ENCODE measurements around the gene MT2A. TPM values are rescaled to one million over a fixed set of nuclear protein-coding genes. Genes with fewer than 3 reads are reported as not detected.
"Not testable (repeated sequence)": the region's sequence is repeated elsewhere in the genome, so short reads cannot be mapped to it uniquely, and the experiment has no call there.

Gene MT2A
- total RNA-seq, 1 experiment from 2014 or later, result 207 TPM

GRCh38 chr16:56620339-56620897 lies 12.0 kb downstream of the MT2A start:
- no peak for DNase-seq (ENCODE audit: low read depth)

GRCh38 chr16:56621665-56622445 lies 13.5 kb downstream of the MT2A start:
- DNase-seq (ENCODE audit: low read depth), result not testable (repeated sequence)

- DNase-seq (ENCODE audit: low read depth), result not testable (repeated sequence)
Measured at GRCh38 chr16:56623184-56623583, 14.8 kb downstream of the MT2A start.

GRCh38 chr16:56623637-56624036 lies 15.3 kb downstream of the MT2A start:
- no peak for DNase-seq (ENCODE audit: low read depth)

GRCh38 chr16:56625140-56625942 lies 17.0 kb downstream of the MT2A start, which contains the start of gene MT1E:
Gene MT1E, plus strand, starts transcription at chr16:56625781. Its CDS starts 71 bp downstream, at chr16:56625852.
- DNase-seq (ENCODE audit: low read depth), result peak; percentile 81

GRCh38 chr16:56625943-56626654 lies 17.7 kb downstream of the MT2A start:
- DNase-seq (ENCODE audit: low read depth), result peak; percentile 32

GRCh38 chr16:56626685-56627084 lies 18.3 kb downstream of the MT2A start:
- no peak for DNase-seq (ENCODE audit: low read depth)

GRCh38 chr16:56628486-56629350 lies 20.3 kb downstream of the MT2A start:
- no peak for DNase-seq (ENCODE audit: low read depth)

GRCh38 chr16:56629531-56629930 lies 21.1 kb downstream of the MT2A start:
- DNase-seq (ENCODE audit: low read depth), result no peak

GRCh38 chr16:56630134-56630533 lies 21.8 kb downstream of the MT2A start:
- DNase-seq (ENCODE audit: low read depth), result no peak

GRCh38 chr16:56631197-56631596 lies 22.8 kb downstream of the MT2A start:
- no peak for DNase-seq (ENCODE audit: low read depth)

- no peak for DNase-seq (ENCODE audit: low read depth)
Measured at GRCh38 chr16:56631832-56632155, 23.4 kb downstream of the MT2A start.

- DNase-seq (ENCODE audit: low read depth), result no peak
Measured at GRCh38 chr16:56632156-56632847, 23.9 kb downstream of the MT2A start, which contains the start of gene MT1M. Gene MT1M, plus strand, starts transcription at chr16:56632659. Its CDS starts 73 bp downstream, at chr16:56632732.

GRCh38 chr16:56632848-56633365 lies 24.5 kb downstream of the MT2A start:
- DNase-seq (ENCODE audit: low read depth), result no peak

GRCh38 chr16:56633535-56633934 lies 25.2 kb downstream of the MT2A start:
- no peak for DNase-seq (ENCODE audit: low read depth)

GRCh38 chr16:56634715-56635440 lies 26.5 kb downstream of the MT2A start:
- DNase-seq (ENCODE audit: low read depth), result no peak

- no peak for DNase-seq (ENCODE audit: low read depth)
Measured at GRCh38 chr16:56635441-56635967, 27.1 kb downstream of the MT2A start.

- DNase-seq (ENCODE audit: low read depth), result no peak
Measured at GRCh38 chr16:56636616-56637413, 28.4 kb downstream of the MT2A start.
